HepG2 (cell line): Measurements from ENCODE around the gene FOXK2. TPM values are rescaled to one million over a fixed set of nuclear protein-coding genes. Genes with fewer than 3 reads are reported as not detected.

ENCODE experiments used
- ARNT2 ChIP-seq: sonication (generic); formaldehyde crosslinking; IDR thresholded peaks from 2 replicates; pipeline ENCODE4 v1.8.0; 2022; ENCODE audit warnings: mild to moderate bottlenecking, low read depth, missing genetic modification reagents, moderate library complexity
- ATF1 ChIP-seq: IDR thresholded peaks from 2 replicates; pipeline ENCODE4 v1.6.1; 2016; ENCODE audit warnings: mild to moderate bottlenecking, control low read depth
- ATRX ChIP-seq: sonication (generic); formaldehyde crosslinking; IDR thresholded peaks from 2 replicates; pipeline ENCODE4 v1.4.0; 2020; ENCODE audit warnings: missing genetic modification reagents, borderline replicate concordance
- EHMT2 ChIP-seq: fragments of 200-600 bp; sonication (generic); IDR thresholded peaks from 2 replicates; pipeline ENCODE4 v1.7.0; 2017; ENCODE audit warnings: antibody characterized with exemption, low read depth, low read length, borderline replicate concordance
- ELF4 ChIP-seq: sonication (generic); formaldehyde crosslinking; IDR thresholded peaks from 2 replicates; pipeline ENCODE4 v1.5.0; 2020; ENCODE audit warnings: missing genetic modification reagents, mild to moderate bottlenecking, moderate library complexity, borderline replicate concordance
- JUN ChIP-seq: sonication (generic); formaldehyde crosslinking; IDR thresholded peaks from 2 replicates; pipeline ENCODE4 v1.4.0; 2020; ENCODE audit warnings: mild to moderate bottlenecking, missing genetic modification reagents
- KIAA2018 ChIP-seq: sonication (generic); formaldehyde crosslinking; IDR thresholded peaks from 2 replicates; pipeline ENCODE4 v1.5.0; 2020; ENCODE audit warnings: mild to moderate bottlenecking, missing genetic modification reagents, borderline replicate concordance
- NFKBIZ ChIP-seq: IDR thresholded peaks from 2 replicates; pipeline ENCODE4 v1.6.1; 2018; ENCODE audit warnings: missing genetic modification reagents, missing compliant biosample characterization
- PBX3 ChIP-seq: sonication (generic); formaldehyde crosslinking; IDR thresholded peaks from 2 replicates; pipeline ENCODE4 v1.8.1; 2023; ENCODE audit warnings: missing genetic modification reagents, inconsistent platforms, borderline replicate concordance
- SMAD3 ChIP-seq: sonication (generic); formaldehyde crosslinking; IDR thresholded peaks from 2 replicates; pipeline ENCODE4 v1.4.0; 2020; ENCODE audit warnings: missing genetic modification reagents
- SNAI1 ChIP-seq: sonication (generic); formaldehyde crosslinking; IDR thresholded peaks from 2 replicates; pipeline ENCODE4 v1.5.0; 2020; ENCODE audit warnings: mild to moderate bottlenecking, missing genetic modification reagents, borderline replicate concordance
- ZGPAT ChIP-seq: IDR thresholded peaks from 2 replicates; pipeline ENCODE4 v1.6.1; 2016; ENCODE audit warnings: mild to moderate bottlenecking
- ZIK1 ChIP-seq: sonication (generic); formaldehyde crosslinking; IDR thresholded peaks from 2 replicates; pipeline ENCODE4 v1.5.0; 2020; ENCODE audit warnings: mild to moderate bottlenecking, low read depth, missing genetic modification reagents, borderline replicate concordance
- ZNF317 ChIP-seq: sonication (generic); formaldehyde crosslinking; IDR thresholded peaks from 2 replicates; pipeline ENCODE4 v1.5.0; 2020; ENCODE audit warnings: mild to moderate bottlenecking, missing genetic modification reagents
- ZNF547 ChIP-seq: sonication (generic); formaldehyde crosslinking; IDR thresholded peaks from 2 replicates; pipeline ENCODE4 v1.5.1; 2020; ENCODE audit warnings: mild to moderate bottlenecking, missing genetic modification reagents
- ZNF740 ChIP-seq: sonication (generic); formaldehyde crosslinking; IDR thresholded peaks from 2 replicates; pipeline ENCODE4 v1.4.0; 2020; ENCODE audit warnings: missing genetic modification reagents
- polyA plus RNA-seq, 8 experiments: library from polyadenylated mRNA; depleted of rRNA in 3 of 8; stranded (reverse) in 7 of 8; unstranded in 1 of 8; fragments of >200 nt; fragmentation: Illumina TruSeq in 4 of 8; extraction: Trizol in 4 of 8; gene quantifications; 2 replicates each; pipeline versions ENCODE4 v1.2.1 to v1.2.3, GENCODE V29; 2011 to 2016; ENCODE audit warnings: low read depth in 4 of 8, missing spikeins in 1 of 8, mixed read lengths in 1 of 8; ENCODE audit not compliant: insufficient read depth in 1 of 8
- total RNA-seq, 5 experiments: library from RNA; depleted of rRNA; stranded (reverse); fragments of >200 nt; fragmentation: Illumina TruSeq; extraction: Trizol; gene quantifications; 2 replicates each; pipeline ENCODE4 v1.2.3, GENCODE V29; 2016; ENCODE audit warnings: low read depth in 1 of 5

The FOXK2 gene
- total and polyA plus RNA-seq, 2 of the 13 experiments (the other 11 are each of a cell fraction or from before 2014, with no cell fraction given): 67.1 to 67.2 TPM

- TF ChIP-seq NFKBIZ (CRISPR knock-in tag) (peak; percentile 92), ZNF317 (CRISPR knock-in tag) (peak; percentile 81), KIAA2018 (CRISPR knock-in tag) (no peak), PBX3 (CRISPR knock-in tag) (no peak), SNAI1 (CRISPR knock-in tag) (peak; percentile 83; the same call in 1 of the 2 replicates), ZIK1 (CRISPR knock-in tag) (peak; percentile 51; the same call in 1 of the 2 replicates), SMAD3 (CRISPR knock-in tag) (peak; percentile 95), ELF4 (CRISPR knock-in tag) (peak; percentile 83; the same call in 1 of the 2 replicates), JUN (CRISPR knock-in tag) (peak; percentile 82), ARNT2 (CRISPR knock-in tag) (peak; percentile 92), EHMT2 (no peak), ZNF547 (CRISPR knock-in tag) (peak; percentile 50; the same call in 1 of the 2 replicates), ATF1 (CRISPR knock-in tag) (no peak), ATRX (CRISPR knock-in tag) (0 out of 2 replicates have a peak, but pooled peaks have one; percentile 69), ZNF740 (peak; percentile 99), ZGPAT (CRISPR knock-in tag) (peak; percentile 98)
Observed at GRCh38 chr17:82494236-82495055, 25.1 kb upstream of the FOXK2 start (continued).
